ENCODE measurements around the gene FUOM. TPM values are rescaled to one million over a fixed set of nuclear protein-coding genes. Genes with fewer than 3 reads are reported as not detected.
"Not testable (repeated sequence)": the region's sequence is repeated elsewhere in the genome, so short reads cannot be mapped to it uniquely, and the experiment has no call there.

FUOM gene
- total and polyA plus RNA-seq, 2 donors from 2014 or later = 17.5 to 118 TPM

DNA sequence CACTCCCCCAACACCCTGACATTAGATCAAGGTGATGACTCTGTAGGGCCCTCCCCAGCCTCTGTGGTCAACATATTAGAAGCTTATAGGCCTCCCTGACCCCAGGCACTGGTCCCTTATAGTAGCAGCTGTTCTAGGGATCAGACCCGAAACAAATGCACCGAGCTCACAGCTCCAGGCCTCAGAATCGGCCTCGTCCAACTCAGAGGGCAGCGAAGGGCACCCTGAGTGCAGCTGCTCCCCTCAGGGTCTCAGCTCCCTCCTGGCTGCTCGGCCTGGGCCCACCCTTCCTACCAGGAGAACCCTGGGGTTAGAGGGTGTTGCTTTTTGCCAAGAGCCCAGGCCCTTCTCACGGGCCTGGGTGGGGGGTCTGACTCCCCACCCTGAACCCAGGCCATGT is 10.3 kb upstream of the FUOM start:
- Histone ChIP-seq H3K4me3 (ENCODE audit: low read length in 3 of 3) (no peak overlapping the region), H3K27ac (ENCODE audit: low read depth in 2 of 2, low read length in 2 of 2) (no peak overlapping the region), H3K36me3 (ENCODE audit: control insufficient read depth in 2 of 3, insufficient read depth in 3 of 3, low read length in 3 of 3) (peaks cover 5 to 58% (median 26%) of the 10 kb centered on the region in 3 donors), H3K9me3 (ENCODE audit: control insufficient read depth in 2 of 3, insufficient read depth in 1 of 3, low read length in 3 of 3) (no peaks in the 10 kb centered on the region), H3K27me3 (ENCODE audit: control insufficient read depth, insufficient read depth, low read length) (no peaks in the 10 kb centered on the region), H3K4me1 (ENCODE audit: control insufficient read depth in 2 of 3, insufficient read depth in 2 of 3, low read depth in 1 of 3, low read length in 3 of 3) (peaks cover 0 to 5% (median 0%) of the 10 kb centered on the region in 3 donors), H3K9ac (ENCODE audit: low read length in 3 of 3) (no peak overlapping the region)
- no peak for FAIRE-seq
- intact Hi-C loops (cut with DNase I) = no loop called here
- no peak for DNase-seq
- TF ChIP-seq, protein P1, sequence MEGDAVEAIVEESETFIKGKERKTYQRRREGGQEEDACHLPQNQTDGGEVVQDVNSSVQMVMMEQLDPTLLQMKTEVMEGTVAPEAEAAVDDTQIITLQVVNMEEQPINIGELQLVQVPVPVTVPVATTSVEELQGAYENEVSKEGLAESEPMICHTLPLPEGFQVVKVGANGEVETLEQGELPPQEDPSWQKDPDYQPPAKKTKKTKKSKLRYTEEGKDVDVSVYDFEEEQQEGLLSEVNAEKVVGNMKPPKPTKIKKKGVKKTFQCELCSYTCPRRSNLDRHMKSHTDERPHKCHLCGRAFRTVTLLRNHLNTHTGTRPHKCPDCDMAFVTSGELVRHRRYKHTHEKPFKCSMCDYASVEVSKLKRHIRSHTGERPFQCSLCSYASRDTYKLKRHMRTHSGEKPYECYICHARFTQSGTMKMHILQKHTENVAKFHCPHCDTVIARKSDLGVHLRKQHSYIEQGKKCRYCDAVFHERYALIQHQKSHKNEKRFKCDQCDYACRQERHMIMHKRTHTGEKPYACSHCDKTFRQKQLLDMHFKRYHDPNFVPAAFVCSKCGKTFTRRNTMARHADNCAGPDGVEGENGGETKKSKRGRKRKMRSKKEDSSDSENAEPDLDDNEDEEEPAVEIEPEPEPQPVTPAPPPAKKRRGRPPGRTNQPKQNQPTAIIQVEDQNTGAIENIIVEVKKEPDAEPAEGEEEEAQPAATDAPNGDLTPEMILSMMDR (IDR thresholded peaks at IDR 0.05; ENCODE audit: borderline replicate concordance, extremely low read depth, insufficient read depth) = no peak

DNA sequence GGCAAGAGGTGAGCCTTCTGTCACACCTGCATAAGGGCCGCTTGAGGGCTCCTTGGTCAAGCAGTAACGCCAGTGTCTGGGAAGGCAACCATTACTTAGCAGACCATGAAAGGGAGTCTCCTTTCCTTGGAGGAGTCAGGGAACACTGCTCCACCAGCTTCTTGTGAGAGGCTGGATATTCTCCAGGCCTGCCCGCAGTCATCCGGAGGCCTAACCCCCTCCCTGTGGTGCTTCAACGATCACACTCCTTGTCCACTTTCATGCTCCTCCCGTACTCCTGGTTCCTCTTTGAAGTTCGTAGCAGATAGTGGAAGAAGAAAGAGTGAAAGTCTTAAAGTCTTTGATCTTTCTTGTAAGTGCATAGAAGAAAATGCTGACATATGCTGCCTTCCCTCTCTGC is 9.6 kb upstream of the FUOM start:
- H3K27ac ChIP-seq (ENCODE audit: low read depth in 2 of 2, low read length in 2 of 2); DNase-seq; intact Hi-C loops (cut with DNase I); H3K9ac ChIP-seq (ENCODE audit: low read length in 3 of 3); FAIRE-seq; H3K27me3 ChIP-seq (ENCODE audit: control insufficient read depth, insufficient read depth, low read length); H3K4me1 ChIP-seq (ENCODE audit: control insufficient read depth in 2 of 3, insufficient read depth in 2 of 3, low read depth in 1 of 3, low read length in 3 of 3); H3K9me3 ChIP-seq (ENCODE audit: control insufficient read depth in 2 of 3, insufficient read depth in 1 of 3, low read length in 3 of 3); H3K4me3 ChIP-seq (ENCODE audit: low read length in 3 of 3): not testable (repeated sequence)
- peaks cover 5 to 63% (median 31%) of the 10 kb centered on the region in 3 donors for H3K36me3 ChIP-seq (ENCODE audit: control insufficient read depth in 2 of 3, insufficient read depth in 3 of 3, low read length in 3 of 3)

DNA sequence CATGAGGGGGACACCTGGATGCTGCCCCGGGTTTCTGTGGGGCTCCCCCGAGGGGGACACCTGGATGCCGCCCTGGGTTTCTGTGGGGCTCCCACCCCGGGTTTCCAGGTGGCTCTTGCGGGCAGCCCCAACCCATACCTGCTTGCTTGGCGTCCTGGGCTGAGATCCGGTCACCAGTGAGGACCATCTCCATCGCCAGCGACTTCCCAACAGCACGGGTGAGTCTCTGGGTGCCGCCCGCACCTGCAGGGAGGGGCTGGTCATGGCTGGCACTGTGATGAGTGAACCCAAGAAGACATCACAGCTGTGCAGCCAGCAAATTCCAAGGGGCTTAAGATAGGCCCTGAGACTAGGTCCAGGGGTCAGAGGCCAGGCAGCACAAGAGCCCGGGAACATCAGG is 8.9 kb upstream of the FUOM start:
- TF ChIP-seq, protein P1 (IDR thresholded peaks at IDR 0.05; ENCODE audit: borderline replicate concordance, extremely low read depth, insufficient read depth) = no peak
- DNase-seq (no peak), FAIRE-seq (no peak)
- H3K9me3 ChIP-seq (ENCODE audit: control insufficient read depth in 2 of 3, insufficient read depth in 1 of 3, low read length in 3 of 3) = no peaks in the 10 kb centered on the region
- H3K36me3 ChIP-seq (ENCODE audit: control insufficient read depth in 2 of 3, insufficient read depth in 3 of 3, low read length in 3 of 3) = peaks cover 5 to 63% (median 31%) of the 10 kb centered on the region in 3 donors
- no peak overlapping the region for H3K4me3 ChIP-seq (ENCODE audit: low read length in 3 of 3)
- no peak overlapping the region for H3K9ac ChIP-seq (ENCODE audit: low read length in 3 of 3)
- no peaks in the 10 kb centered on the region for H3K4me1 ChIP-seq (ENCODE audit: control insufficient read depth in 2 of 3, insufficient read depth in 2 of 3, low read depth in 1 of 3, low read length in 3 of 3)
- H3K27ac ChIP-seq (ENCODE audit: low read depth in 2 of 2, low read length in 2 of 2) = no peak overlapping the region
- intact Hi-C loops (cut with DNase I) = no loop called here
- no peaks in the 10 kb centered on the region for H3K27me3 ChIP-seq (ENCODE audit: control insufficient read depth, insufficient read depth, low read length)

DNA sequence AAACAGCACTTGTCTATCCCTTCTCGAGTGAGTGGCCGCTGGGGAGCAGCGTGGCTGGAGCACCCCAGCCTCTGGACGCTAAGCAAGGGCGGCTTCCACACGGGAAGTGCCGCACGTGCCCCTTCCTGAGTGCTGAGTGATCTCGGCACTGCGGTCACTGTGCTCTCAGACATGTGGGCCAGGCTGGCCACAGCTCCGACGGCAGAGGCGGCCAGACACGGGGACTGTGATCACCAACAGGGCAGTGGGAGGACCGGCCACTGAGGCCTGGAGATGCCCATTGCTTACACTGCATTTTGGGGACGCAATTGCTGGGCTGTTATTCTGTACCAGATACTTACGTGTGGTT is 8.3 kb upstream of the FUOM start:
- FAIRE-seq (no peak), DNase-seq (no peak)
- H3K27me3 ChIP-seq (ENCODE audit: control insufficient read depth, insufficient read depth, low read length) = no peaks in the 10 kb centered on the region
- H3K36me3 ChIP-seq (ENCODE audit: control insufficient read depth in 2 of 3, insufficient read depth in 3 of 3, low read length in 3 of 3) = peaks cover 5 to 63% (median 31%) of the 10 kb centered on the region in 3 donors
- intact Hi-C loops (cut with DNase I) = no loop called here
- no peak overlapping the region for H3K9ac ChIP-seq (ENCODE audit: low read length in 3 of 3)
- no peak overlapping the region for H3K27ac ChIP-seq (ENCODE audit: low read depth in 2 of 2, low read length in 2 of 2)
- H3K4me1 ChIP-seq (ENCODE audit: control insufficient read depth in 2 of 3, insufficient read depth in 2 of 3, low read depth in 1 of 3, low read length in 3 of 3) = no peaks in the 10 kb centered on the region
- no peaks in the 10 kb centered on the region for H3K9me3 ChIP-seq (ENCODE audit: control insufficient read depth in 2 of 3, insufficient read depth in 1 of 3, low read length in 3 of 3)
- TF ChIP-seq, protein P1 (IDR thresholded peaks at IDR 0.05; ENCODE audit: borderline replicate concordance, extremely low read depth, insufficient read depth) = no peak
- no peak overlapping the region for H3K4me3 ChIP-seq (ENCODE audit: low read length in 3 of 3)
